Measurements from ENCODE around the gene TMEM54.
A peak's percentile ranks its signal among the peaks of the same experiment; 100 is the strongest.

The TMEM54 gene

GRCh38 chr1:32887623-32888022 is 13.6 kb downstream of the TMEM54 start:
- H3K4me3 ChIP-seq (ENCODE audit: control insufficient read depth, low read depth, low read length) = no peak overlapping the region
- TF ChIP-seq CTCF (conservative IDR thresholded peaks at IDR 0.05; ENCODE audit: control insufficient read depth, insufficient read depth, low read depth, low read length) = no peak
- no peak for DNase-seq (ENCODE audit: low read depth)

- no peak overlapping the region for H3K4me3 ChIP-seq (ENCODE audit: control insufficient read depth, low read depth, low read length)
- TF ChIP-seq CTCF (conservative IDR thresholded peaks at IDR 0.05; ENCODE audit: control insufficient read depth, insufficient read depth, low read depth, low read length) = no peak
- DNase-seq (ENCODE audit: low read depth) = no peak
Measured at GRCh38 chr1:32886828-32887414, 14.3 kb downstream of the TMEM54 start.

- no peak within 1 kb of the TSS for H3K4me3 ChIP-seq (ENCODE audit: control insufficient read depth, low read depth, low read length)
- peak; percentile 41 for DNase-seq (ENCODE audit: low read depth)
- TF ChIP-seq CTCF (conservative IDR thresholded peaks at IDR 0.05; ENCODE audit: control insufficient read depth, insufficient read depth, low read depth, low read length) = peak; percentile 48
Measured at GRCh38 chr1:32886004-32886827, 15.0 kb downstream of the TMEM54 start, which contains the start of gene HPCA. Gene HPCA (plus strand): TSS chr1:32886491. CDS start chr1:32888899, 2,408 bp downstream.

- H3K4me3 ChIP-seq (ENCODE audit: control insufficient read depth, low read depth, low read length) = no peak overlapping the region
- DNase-seq (ENCODE audit: low read depth) = no peak
- no peak for TF ChIP-seq CTCF (conservative IDR thresholded peaks at IDR 0.05; ENCODE audit: control insufficient read depth, insufficient read depth, low read depth, low read length)
Measured at GRCh38 chr1:32885676-32886003, 15.5 kb downstream of the TMEM54 start.

GRCh38 chr1:32884726-32885125 is 16.5 kb downstream of the TMEM54 start:
- H3K4me3 ChIP-seq (ENCODE audit: control insufficient read depth, low read depth, low read length) = no peak overlapping the region
- no peak for TF ChIP-seq CTCF (conservative IDR thresholded peaks at IDR 0.05; ENCODE audit: control insufficient read depth, insufficient read depth, low read depth, low read length)
- no peak for DNase-seq (ENCODE audit: low read depth)

GRCh38 chr1:32884032-32884372 is 17.2 kb downstream of the TMEM54 start:
- DNase-seq (ENCODE audit: low read depth) = no peak
- no peak overlapping the region for H3K4me3 ChIP-seq (ENCODE audit: control insufficient read depth, low read depth, low read length)
- TF ChIP-seq CTCF (conservative IDR thresholded peaks at IDR 0.05; ENCODE audit: control insufficient read depth, insufficient read depth, low read depth, low read length) = no peak
